Keratinocyte (primary cell): ENCODE measurements around the gene NRXN2.

ENCODE experiments used
- CTCF ChIP-seq, 3 experiments: IDR thresholded peaks in 1 of 3; conservative IDR thresholded peaks in 1 of 3; optimal IDR thresholded peaks in 1 of 3; 2 replicates in 2 of 3; 3 replicates in 1 of 3; pipeline versions ENCODE3 to v1.5.1; 2011; ENCODE audit warnings: low read length in 3 of 3, mild to moderate bottlenecking in 3 of 3, moderate library complexity in 2 of 3, control low read depth in 1 of 3, inconsistent platforms in 1 of 3; ENCODE audit not compliant: insufficient read depth in 2 of 3; ENCODE audit errors: extremely low read depth in 1 of 3
- EZH2 ChIP-seq: IDR thresholded peaks from one replicate; pipeline ENCODE4 v1.6.1; 2012; ENCODE audit warnings: inconsistent platforms, mild to moderate bottlenecking, low read length, moderate library complexity

- TF ChIP-seq CTCF (optimal IDR thresholded peaks at IDR 0.05 in 1 of 3, IDR thresholded peaks at IDR 0.05 in 1 of 3, conservative IDR thresholded peaks at IDR 0.05 in 1 of 3; ENCODE audit: extremely low read depth in 1 of 3, insufficient read depth in 2 of 3, low read length in 3 of 3) = no peak
- TF ChIP-seq EZH2 = no peak
Observed at GRCh38 chr11:64614917-64615316, 108.1 kb downstream of the NRXN2 start.
